PC-9 (cell line): Measurements from ENCODE around the gene RIMS1.

ENCODE experiments used
- EZH2 ChIP-seq: fragments of 200-600 bp; sonication (generic); IDR thresholded peaks from 2 replicates; pipeline ENCODE4 v1.8.0; 2017; ENCODE audit warnings: antibody characterized with exemption, low read depth
- TF ChIP-seq, protein P1 (sequence below): fragments of 200-600 bp; sonication (generic); conservative IDR thresholded peaks from 2 replicates; pipeline ENCODE4 v1.6.1; 2017; ENCODE audit warnings: mixed run types, antibody characterized with exemption, mild to moderate bottlenecking, moderate library complexity

DNA sequence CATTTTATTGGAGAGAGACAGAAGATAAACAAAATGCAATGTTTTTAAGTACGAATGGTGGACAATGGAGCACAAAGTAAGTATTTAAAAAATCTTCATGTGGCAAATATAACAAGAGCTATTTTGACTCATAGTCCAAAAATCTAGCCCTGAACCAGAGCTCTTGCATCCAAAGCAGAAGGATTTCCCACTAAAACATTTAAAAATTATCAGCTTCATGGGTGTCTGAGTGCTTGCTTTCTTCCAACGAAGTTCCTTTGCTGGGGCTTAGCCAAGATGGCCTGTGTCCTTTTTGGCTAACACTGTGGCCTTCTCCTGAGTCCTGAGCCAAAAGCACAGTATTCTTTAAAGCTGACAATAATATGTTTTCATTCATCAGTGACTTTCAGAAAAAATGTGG, 161.7 kb downstream of the RIMS1 start:
- TF ChIP-seq, protein P1, sequence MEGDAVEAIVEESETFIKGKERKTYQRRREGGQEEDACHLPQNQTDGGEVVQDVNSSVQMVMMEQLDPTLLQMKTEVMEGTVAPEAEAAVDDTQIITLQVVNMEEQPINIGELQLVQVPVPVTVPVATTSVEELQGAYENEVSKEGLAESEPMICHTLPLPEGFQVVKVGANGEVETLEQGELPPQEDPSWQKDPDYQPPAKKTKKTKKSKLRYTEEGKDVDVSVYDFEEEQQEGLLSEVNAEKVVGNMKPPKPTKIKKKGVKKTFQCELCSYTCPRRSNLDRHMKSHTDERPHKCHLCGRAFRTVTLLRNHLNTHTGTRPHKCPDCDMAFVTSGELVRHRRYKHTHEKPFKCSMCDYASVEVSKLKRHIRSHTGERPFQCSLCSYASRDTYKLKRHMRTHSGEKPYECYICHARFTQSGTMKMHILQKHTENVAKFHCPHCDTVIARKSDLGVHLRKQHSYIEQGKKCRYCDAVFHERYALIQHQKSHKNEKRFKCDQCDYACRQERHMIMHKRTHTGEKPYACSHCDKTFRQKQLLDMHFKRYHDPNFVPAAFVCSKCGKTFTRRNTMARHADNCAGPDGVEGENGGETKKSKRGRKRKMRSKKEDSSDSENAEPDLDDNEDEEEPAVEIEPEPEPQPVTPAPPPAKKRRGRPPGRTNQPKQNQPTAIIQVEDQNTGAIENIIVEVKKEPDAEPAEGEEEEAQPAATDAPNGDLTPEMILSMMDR = no peak
- no peak for TF ChIP-seq EZH2
